ENCODE data around the gene DIP2A.

DNA sequence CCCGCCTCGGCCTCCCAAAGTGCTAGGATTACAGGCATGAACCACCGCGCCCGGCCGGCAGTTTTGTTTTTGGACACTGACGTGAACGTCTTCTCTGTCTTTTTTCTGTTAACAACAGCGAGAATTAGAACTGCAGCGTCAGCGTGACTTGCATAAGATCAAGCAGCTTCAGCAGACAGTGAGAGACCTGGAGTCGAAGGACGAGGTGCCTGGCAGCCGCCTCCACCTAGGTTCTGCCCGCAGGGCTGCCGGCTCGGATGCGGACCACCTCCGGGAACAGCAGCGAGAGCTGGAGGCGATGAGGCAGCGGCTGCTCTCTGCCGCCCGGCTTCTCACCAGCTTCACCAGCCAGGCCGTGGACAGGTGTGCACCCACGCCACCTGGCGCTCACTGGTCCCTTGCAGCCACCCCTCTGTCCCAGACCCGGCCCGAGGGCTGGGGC is 22.9 kb upstream of the DIP2A start:
- no peak for TF ChIP-seq CTCF (IDR thresholded peaks at IDR 0.05; ENCODE audit: low read depth, low read length)
- no peak for TF ChIP-seq EZH2phosphoT487 (IDR thresholded peaks at IDR 0.05; ENCODE audit: low read depth)

Data from OCI-LY3 (cell line).